GM12874 (cell line): ENCODE results near the gene ASTN2.

ENCODE experiments used
- TF ChIP-seq, protein P1 (sequence below): IDR thresholded peaks from 2 replicates; pipeline ENCODE4 v1.5.1; 2011; ENCODE audit warnings: low read depth, mild to moderate bottlenecking, control low read depth, low read length, moderate library complexity; ENCODE audit not compliant: insufficient read depth

The ASTN2 gene

DNA sequence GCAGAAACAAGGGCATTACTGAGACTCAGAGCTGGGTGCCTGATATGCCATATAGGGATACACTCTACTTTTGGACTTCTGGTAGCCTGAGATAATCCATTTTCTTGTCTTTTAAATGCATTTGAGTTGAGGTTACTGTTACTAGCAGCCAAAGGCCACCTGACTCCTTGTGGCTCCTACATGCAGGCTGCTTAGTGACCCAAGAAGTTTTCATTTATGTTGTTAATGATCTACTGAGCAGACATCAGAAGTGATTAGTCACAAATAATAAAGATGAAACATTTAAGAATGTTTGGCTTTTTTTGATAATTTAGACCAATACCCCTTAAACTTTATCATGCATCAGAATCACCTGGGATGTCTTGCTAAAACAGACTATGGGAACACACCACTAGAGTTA is 899.3 kb downstream of the ASTN2 start:
- TF ChIP-seq, protein P1, sequence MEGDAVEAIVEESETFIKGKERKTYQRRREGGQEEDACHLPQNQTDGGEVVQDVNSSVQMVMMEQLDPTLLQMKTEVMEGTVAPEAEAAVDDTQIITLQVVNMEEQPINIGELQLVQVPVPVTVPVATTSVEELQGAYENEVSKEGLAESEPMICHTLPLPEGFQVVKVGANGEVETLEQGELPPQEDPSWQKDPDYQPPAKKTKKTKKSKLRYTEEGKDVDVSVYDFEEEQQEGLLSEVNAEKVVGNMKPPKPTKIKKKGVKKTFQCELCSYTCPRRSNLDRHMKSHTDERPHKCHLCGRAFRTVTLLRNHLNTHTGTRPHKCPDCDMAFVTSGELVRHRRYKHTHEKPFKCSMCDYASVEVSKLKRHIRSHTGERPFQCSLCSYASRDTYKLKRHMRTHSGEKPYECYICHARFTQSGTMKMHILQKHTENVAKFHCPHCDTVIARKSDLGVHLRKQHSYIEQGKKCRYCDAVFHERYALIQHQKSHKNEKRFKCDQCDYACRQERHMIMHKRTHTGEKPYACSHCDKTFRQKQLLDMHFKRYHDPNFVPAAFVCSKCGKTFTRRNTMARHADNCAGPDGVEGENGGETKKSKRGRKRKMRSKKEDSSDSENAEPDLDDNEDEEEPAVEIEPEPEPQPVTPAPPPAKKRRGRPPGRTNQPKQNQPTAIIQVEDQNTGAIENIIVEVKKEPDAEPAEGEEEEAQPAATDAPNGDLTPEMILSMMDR, result no peak

DNA sequence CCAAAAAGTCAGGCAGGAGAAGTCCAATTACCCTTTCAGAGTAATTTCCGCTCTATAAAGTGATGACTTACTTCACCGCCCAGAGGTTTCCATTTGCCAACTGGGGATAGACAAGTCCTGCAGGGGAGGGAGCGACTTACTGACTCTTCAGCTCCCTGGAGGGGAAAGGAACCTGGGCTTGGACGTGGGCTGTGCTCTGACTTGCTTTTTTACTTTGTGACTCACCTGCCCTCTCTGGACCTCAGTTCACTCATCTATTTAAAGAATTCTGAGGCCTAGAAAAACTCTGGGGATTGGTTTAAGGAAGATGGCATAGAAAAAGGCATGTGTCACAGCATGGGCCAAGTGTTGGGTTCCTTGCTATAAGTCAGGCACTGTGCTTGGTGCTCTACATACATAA is 908.2 kb downstream of the ASTN2 start:
- TF ChIP-seq, protein P1, result no peak

- TF ChIP-seq, protein P1, result no peak
Measured at GRCh38 chr9:116504893-116505480, 909.9 kb downstream of the ASTN2 start.

DNA sequence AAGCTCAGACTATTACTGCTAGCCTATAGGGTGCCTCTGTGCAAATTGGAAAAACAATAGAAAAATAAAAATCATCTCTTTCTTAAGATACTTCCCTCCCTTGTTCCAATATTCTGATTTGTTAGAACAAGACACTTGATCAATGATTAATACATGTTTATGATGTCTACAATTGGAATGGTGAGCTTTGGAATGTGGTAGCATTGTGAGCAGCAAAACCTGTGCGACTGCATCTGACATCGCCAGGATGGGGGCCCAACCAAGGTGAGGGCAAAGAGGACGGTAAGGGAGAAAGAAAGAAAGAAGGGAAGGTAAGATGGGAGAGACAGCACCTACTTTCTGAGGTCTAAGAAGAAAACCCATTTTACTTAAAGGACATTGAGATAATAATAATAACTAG is 910.8 kb downstream of the ASTN2 start:
- TF ChIP-seq, protein P1, result no peak

GRCh38 chr9:116502746-116503145 is 912.1 kb downstream of the ASTN2 start:
- TF ChIP-seq, protein P1, result no peak

GRCh38 chr9:116501871-116502270 is 913.0 kb downstream of the ASTN2 start:
- TF ChIP-seq, protein P1, result no peak

DNA sequence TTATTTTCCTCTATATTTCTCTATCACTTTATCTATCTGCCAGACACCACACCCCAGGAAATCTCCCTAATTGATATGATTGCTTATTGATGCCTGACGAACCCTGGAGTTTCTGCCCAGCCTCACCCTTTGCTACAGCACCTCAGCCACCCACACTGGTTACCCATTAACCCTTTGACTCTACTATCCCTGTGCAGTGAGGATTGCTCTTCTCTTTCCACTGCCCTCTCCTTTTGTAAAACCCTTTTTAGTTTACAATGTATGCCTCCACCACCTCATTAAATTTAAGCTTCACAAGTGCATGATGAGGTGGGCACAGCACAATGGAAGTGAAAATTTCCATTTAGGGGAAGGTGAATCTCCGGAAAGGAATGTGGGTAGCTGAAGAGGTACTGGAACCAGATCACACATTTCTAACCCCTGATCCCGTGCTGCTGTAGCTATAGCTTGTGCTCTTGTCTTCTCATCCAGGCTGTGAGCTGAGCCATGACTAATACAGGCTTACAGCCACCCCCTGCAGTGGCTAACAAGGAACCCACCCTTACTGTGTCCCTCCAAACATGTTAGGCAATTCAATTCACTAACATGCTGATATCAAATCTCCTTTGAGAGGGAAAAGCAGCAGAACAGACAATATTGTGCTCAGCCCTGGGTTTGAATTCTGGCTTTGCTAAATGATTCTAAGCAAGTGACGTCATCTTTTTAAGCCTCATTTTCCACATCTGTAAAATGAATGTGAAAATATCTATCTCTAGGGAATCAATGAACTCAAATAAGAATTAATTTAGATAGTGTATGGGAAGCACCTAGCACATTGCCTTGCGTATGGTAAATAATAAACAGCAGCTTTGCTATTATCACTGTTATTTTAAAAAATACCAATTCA is 914.6 kb downstream of the ASTN2 start:
- TF ChIP-seq, protein P1, result no peak
